Measurements from ENCODE around the gene DPEP2. TPM values are rescaled to one million over a fixed set of nuclear protein-coding genes. Genes with fewer than 3 reads are reported as not detected.

The DPEP2 gene
- total and polyA plus RNA-seq, 10 of the 15 experiments (the other 5 are each of a cell fraction or from before 2014, with no cell fraction given), result 0.04 to 4.0 (median 2.1) TPM

DNA sequence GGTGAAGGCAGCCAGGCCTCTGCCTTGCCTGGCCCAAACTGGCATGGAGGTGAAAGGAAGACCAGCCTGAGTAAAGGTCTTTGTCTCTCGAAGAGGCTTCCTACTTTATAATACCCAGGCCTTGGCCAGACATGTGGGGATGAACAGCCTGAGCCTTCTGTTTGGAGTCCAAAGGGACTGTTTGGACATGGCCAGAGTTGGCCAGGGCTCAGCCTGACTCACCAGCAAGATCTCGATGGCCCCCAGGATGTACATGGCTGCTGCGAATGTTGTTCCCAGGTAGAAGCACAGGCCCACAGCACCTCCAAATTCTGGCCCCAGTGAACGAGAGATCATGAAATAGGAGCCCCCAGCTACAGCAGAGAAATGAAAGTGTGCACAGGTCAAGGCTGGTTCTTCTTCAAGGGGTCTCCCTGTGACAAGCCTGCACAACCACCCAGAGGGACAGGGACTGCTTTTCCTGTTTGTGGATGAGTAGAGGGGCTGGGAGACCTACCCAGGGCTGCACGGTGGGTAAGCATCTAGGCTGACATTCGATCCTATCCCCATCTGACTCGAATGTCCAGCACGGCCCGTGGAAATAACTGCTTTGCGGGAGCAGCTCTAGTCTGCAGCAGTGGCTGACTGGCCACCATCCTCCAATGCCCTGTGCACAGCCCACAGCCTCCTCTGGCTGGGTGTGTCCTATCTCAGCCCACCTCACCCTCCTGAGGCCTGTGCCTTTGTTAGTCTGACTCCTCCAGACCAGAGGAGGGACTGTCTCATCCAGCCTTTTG, 44.7 kb downstream of the DPEP2 start (continued):
- TF ChIP-seq, protein P1, sequence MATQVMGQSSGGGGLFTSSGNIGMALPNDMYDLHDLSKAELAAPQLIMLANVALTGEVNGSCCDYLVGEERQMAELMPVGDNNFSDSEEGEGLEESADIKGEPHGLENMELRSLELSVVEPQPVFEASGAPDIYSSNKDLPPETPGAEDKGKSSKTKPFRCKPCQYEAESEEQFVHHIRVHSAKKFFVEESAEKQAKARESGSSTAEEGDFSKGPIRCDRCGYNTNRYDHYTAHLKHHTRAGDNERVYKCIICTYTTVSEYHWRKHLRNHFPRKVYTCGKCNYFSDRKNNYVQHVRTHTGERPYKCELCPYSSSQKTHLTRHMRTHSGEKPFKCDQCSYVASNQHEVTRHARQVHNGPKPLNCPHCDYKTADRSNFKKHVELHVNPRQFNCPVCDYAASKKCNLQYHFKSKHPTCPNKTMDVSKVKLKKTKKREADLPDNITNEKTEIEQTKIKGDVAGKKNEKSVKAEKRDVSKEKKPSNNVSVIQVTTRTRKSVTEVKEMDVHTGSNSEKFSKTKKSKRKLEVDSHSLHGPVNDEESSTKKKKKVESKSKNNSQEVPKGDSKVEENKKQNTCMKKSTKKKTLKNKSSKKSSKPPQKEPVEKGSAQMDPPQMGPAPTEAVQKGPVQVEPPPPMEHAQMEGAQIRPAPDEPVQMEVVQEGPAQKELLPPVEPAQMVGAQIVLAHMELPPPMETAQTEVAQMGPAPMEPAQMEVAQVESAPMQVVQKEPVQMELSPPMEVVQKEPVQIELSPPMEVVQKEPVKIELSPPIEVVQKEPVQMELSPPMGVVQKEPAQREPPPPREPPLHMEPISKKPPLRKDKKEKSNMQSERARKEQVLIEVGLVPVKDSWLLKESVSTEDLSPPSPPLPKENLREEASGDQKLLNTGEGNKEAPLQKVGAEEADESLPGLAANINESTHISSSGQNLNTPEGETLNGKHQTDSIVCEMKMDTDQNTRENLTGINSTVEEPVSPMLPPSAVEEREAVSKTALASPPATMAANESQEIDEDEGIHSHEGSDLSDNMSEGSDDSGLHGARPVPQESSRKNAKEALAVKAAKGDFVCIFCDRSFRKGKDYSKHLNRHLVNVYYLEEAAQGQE (IDR thresholded peaks at IDR 0.05; ENCODE audit: low read depth, low read length), result no peak
- no peak for TF ChIP-seq SIX5 (IDR thresholded peaks at IDR 0.05; ENCODE audit: low read depth, low read length, severe bottlenecking)
- no peak for TF ChIP-seq SREBF2 (IDR thresholded peaks at IDR 0.05; ENCODE audit: low read length)
- TF ChIP-seq, protein P2, sequence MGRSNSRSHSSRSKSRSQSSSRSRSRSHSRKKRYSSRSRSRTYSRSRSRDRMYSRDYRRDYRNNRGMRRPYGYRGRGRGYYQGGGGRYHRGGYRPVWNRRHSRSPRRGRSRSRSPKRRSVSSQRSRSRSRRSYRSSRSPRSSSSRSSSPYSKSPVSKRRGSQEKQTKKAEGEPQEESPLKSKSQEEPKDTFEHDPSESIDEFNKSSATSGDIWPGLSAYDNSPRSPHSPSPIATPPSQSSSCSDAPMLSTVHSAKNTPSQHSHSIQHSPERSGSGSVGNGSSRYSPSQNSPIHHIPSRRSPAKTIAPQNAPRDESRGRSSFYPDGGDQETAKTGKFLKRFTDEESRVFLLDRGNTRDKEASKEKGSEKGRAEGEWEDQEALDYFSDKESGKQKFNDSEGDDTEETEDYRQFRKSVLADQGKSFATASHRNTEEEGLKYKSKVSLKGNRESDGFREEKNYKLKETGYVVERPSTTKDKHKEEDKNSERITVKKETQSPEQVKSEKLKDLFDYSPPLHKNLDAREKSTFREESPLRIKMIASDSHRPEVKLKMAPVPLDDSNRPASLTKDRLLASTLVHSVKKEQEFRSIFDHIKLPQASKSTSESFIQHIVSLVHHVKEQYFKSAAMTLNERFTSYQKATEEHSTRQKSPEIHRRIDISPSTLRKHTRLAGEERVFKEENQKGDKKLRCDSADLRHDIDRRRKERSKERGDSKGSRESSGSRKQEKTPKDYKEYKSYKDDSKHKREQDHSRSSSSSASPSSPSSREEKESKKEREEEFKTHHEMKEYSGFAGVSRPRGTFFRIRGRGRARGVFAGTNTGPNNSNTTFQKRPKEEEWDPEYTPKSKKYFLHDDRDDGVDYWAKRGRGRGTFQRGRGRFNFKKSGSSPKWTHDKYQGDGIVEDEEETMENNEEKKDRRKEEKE (IDR thresholded peaks at IDR 0.05), result no peak
- no peak for TF ChIP-seq STAT3 (IDR thresholded peaks at IDR 0.05; ENCODE audit: low read depth, low read length)
- TF ChIP-seq ZNF384 (IDR thresholded peaks at IDR 0.05; ENCODE audit: borderline replicate concordance, low read depth, low read length), result no peak
- no peak for TF ChIP-seq SRF (IDR thresholded peaks at IDR 0.05; ENCODE audit: low read depth in 2 of 2, low read length in 2 of 2)

Data from GM12878 (cell line).